HG03175 (cell line): ENCODE data around the gene LMOD1.
"Not testable (repeated sequence)": the region's sequence is repeated elsewhere in the genome, so short reads cannot be mapped to it uniquely, and the experiment has no call there.

Experiments used
- ATAC-seq: cut with Tn5 transposase; IDR thresholded peaks from one replicate; pipeline ENCODE4 v1.9.1; 2021; ENCODE audit warnings: mild to moderate bottlenecking, moderate library complexity; ENCODE audit not compliant: unreplicated experiment

The LMOD1 gene

GRCh38 chr1:201946224-201946908 is at the start of gene LMOD1:
Gene LMOD1, minus strand, starts transcription at chr1:201946548. Its CDS starts 208 bp downstream, at chr1:201946340.
- no peak for ATAC-seq

GRCh38 chr1:201990427-201990826 is 44.1 kb upstream of the LMOD1 start:
- no peak for ATAC-seq

GRCh38 chr1:201989354-201990128 is 43.2 kb upstream of the LMOD1 start:
- no peak for ATAC-seq

GRCh38 chr1:201988601-201989000 is 42.3 kb upstream of the LMOD1 start:
- no peak for ATAC-seq

- no peak for ATAC-seq
Measured at GRCh38 chr1:201985355-201985754, 39.0 kb upstream of the LMOD1 start.

GRCh38 chr1:201984446-201984845 is 38.1 kb upstream of the LMOD1 start:
- ATAC-seq: no peak

GRCh38 chr1:201983380-201983805 is 37.0 kb upstream of the LMOD1 start:
- ATAC-seq: peak; percentile 34

- peak; percentile 76 for ATAC-seq
Measured at GRCh38 chr1:201982623-201983379, 36.5 kb upstream of the LMOD1 start, which contains the start of gene RNPEP. Gene RNPEP, plus strand, starts transcription at chr1:201982648. Its CDS starts 19 bp downstream, at chr1:201982667.

- no peak for ATAC-seq
Measured at GRCh38 chr1:201982082-201982622, 35.8 kb upstream of the LMOD1 start.

GRCh38 chr1:201970334-201971159 is 24.2 kb upstream of the LMOD1 start:
- no peak for ATAC-seq

GRCh38 chr1:201968202-201968925 is 22.0 kb upstream of the LMOD1 start:
- no peak for ATAC-seq

GRCh38 chr1:201966171-201966570 is 19.8 kb upstream of the LMOD1 start:
- ATAC-seq: no peak

- no peak for ATAC-seq
Measured at GRCh38 chr1:201964261-201964660, 17.9 kb upstream of the LMOD1 start.

GRCh38 chr1:201962382-201962781 is 16.0 kb upstream of the LMOD1 start:
- ATAC-seq: not testable (repeated sequence)

- ATAC-seq: no peak
Measured at GRCh38 chr1:201958348-201958747, 12.0 kb upstream of the LMOD1 start.

- ATAC-seq: no peak
Measured at GRCh38 chr1:201955729-201956143, 9.4 kb upstream of the LMOD1 start.

GRCh38 chr1:201955009-201955728 is 8.8 kb upstream of the LMOD1 start, which contains the start of gene TIMM17A:
Gene TIMM17A, plus strand, starts transcription at chr1:201955503. Its CDS starts 24 bp downstream, at chr1:201955527.
- peak; percentile 100 for ATAC-seq

GRCh38 chr1:201954263-201955008 is 8.1 kb upstream of the LMOD1 start:
- ATAC-seq: no peak
